Stimulated activated CD4-positive, alpha-beta T cell treated with anti-CD3 and anti-CD28 coated beads, Interleukin-15, amount 100 ng/mL, for 48 hours (primary cell): ENCODE results near the gene NPHP1.
"Not testable (repeated sequence)": the region's sequence is repeated elsewhere in the genome, so short reads cannot be mapped to it uniquely, and the experiment has no call there.

Experiments used
- DNase-seq, 2 donors: peaks; one replicate each; pipeline ENCODE4 v3.0.0-alpha.2; 2020; ENCODE audit warnings: low read depth in 2 of 2

NPHP1 gene

GRCh38 chr2:110104025-110104771 lies 100.6 kb downstream of the NPHP1 start:
- DNase-seq, result no peak

DNA sequence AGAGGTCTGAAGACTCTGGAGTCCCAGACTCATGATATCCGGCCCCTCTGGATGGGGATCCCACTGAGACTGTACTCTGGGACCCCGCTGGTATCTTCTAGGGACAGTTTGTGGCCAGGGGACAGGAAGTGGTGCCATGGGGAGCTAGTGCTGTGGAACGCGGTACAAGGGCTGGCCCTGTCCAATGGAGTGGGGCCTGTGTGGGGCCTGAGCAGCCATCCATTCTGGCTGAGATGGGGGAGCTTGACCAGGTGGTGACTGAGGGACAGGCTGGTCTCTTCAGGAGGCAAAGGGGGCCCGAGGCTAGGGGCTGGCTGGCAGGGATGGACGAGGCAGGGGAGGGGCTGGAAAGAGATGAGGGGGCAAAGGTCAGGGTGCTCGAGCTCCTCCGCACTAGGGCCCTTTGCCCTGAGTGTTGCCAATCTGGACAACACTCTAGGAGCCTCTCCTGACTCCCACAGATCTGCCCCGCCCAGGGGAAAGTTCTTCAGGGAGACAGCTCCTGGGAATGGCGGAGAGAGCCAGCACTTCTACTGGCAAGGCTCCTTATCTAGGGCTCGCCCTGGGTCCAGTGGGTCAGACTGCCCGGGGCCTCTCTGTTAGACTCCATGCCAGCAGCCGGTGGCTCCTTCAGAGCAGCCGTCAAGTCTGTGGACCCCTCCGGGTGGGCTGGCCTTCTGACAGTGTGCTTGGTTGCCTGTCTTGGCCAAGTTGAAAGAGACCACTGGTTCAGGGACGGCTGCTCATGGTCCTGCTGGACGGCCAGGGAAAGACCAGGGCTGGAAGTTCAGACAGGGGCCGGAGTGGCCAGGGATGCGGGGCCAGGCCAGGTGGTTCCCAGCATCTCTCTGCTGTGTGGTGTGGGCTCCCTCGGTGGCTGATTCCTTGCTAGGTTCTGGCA lies 101.5 kb downstream of the NPHP1 start:
- no peak for DNase-seq

DNA sequence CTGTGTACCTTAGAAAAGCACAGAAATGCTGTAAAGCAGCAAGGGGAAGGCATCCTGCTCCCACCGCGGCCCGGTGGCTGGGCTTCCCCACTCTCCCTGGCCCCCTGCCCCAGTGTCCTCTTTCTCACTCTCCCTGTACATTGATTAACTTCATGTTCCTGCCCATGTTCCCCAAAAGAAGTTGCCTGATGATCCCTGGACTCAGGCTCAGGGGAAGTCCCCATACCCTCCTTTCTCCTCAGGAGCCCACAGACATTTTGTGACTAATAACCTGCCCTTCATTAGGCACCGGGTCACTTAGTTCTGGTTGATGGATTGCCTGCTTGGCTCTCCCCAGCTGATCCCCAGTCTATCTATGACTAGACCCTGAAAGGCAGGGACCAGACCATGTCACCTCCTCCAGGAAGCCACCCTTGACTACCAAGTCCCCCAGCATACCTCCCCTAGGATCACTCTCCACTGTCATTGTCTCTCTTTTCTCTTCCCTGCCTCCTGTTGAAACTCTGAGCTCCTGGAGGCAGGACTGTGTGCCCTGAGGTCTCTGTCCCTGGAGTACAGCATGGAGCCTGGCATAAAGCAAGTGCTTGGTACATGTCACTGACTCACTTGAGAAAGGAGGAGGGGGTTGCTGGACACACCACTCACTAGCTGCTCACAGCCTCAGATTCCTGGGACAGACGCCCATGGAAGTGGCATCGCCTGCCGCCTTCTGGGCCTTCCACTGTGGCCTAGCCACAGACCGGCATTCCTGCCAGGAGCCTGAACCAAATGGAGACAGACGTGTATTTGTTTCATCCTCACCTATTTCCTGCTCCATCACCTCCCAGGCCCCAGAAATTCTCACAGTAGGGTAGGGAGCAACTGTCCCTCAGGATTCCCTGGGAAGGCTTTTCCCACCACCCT lies 102.7 kb downstream of the NPHP1 start:
- DNase-seq, result no peak

GRCh38 chr2:110101280-110101844 lies 103.5 kb downstream of the NPHP1 start:
- no peak for DNase-seq

- DNase-seq, result not testable (repeated sequence)
Measured at GRCh38 chr2:110100880-110101279, 103.9 kb downstream of the NPHP1 start.

DNA sequence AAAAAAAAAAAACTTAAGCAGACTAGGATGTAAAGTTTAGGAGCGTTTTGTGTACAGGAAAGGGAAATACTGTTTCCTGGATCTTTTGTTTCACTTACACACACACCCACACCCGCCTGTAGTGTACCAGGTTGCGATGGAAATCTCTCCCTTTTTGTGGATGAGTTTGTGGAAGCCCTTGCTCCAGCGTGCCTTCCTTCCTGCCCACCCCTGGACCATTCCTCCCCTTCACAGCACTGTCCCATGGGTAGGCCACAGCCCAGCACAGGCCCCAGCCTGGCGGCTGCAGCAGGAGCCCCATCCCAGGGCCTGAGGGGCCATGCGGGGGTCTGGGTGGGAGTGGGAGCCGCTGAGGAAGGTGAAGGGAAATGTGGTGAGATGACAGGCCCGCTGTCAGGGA lies 104.3 kb downstream of the NPHP1 start:
- DNase-seq, result no peak

- DNase-seq, result no peak
Measured at GRCh38 chr2:110099471-110100225, 105.2 kb downstream of the NPHP1 start.

DNA sequence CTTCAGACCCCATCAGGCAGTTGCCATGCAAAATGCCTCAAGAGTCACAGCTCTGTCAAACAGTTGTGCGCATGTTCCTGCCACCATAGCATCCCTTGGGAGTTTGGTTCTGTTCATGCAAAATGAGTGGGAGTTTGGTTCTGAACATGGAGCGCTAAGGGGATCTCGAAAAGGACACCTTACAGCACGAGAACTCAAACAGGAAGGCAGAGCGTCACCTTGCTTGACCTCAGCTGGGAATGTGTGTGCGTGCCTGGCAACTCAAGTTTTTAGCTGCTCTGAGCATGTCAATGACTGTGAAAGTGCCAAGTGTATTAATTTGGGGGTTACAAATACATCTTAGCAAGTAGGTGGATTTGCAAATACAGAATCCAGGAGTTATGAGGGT lies 105.8 kb downstream of the NPHP1 start:
- no peak for DNase-seq

DNA sequence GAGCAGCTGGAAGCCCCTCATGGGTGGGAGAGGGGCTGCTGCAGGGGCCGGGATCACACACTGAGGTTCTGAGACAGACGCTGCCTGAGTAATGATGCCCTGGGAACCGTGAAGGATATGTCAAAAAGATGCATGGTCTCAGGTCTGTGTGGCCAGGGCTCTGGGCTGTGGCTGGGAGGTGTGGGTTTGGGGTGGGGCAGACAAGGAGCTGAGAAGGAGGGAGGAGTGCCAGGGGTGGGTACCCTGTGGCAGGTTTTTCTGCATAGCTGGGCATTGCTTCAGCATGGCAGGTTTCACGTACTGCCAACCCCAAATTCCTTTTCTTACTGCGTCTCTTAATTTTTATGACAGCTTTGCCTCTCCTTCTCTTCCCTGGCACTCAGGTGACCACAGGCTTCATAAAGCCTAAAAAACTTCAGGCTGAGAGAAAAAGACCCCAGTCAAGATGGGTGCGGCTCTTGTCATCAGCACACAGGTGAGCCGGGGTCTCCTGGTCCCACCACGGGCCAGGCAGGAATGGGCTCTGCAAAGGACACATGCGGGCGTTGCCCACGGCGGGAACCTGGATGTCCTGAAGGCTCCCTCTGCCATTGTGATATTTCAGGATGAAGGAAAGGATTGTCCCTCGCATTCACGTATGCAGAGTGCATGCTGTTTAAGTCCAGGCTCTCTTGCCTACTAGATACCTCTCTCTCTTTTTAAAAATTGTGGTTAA lies 107.2 kb downstream of the NPHP1 start:
- no peak for DNase-seq

DNA sequence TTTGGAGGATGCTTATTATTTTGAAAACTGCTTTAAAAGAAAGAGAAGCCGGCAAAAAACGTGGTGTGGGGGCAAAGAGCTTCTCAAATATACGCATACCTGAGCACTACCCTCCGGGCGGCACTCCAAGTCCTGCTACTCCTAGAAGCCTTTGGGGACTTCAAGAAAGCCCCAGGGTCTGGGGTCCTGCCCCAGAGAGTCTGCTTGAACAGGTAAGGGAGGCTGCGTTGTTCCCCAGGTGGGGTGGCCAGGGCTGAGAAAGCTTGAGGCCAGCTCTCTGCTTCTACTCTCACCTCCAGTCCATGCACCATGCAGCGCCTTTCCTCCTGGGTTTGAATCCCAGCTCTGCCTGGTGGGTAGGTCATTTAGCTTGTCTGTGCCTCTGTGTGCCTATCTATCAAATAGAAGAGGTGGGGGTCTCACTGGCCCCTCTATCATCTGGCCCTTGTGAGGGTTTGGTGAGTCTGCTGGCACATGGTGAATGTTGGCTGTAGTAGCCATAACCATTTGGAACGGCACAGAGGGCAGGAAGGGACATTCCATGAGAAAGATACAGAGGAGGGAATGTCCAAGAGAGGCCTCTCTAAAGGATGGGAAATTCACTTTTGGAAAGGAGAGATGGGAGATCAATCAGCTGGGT lies 108.7 kb downstream of the NPHP1 start:
- DNase-seq, result no peak

DNA sequence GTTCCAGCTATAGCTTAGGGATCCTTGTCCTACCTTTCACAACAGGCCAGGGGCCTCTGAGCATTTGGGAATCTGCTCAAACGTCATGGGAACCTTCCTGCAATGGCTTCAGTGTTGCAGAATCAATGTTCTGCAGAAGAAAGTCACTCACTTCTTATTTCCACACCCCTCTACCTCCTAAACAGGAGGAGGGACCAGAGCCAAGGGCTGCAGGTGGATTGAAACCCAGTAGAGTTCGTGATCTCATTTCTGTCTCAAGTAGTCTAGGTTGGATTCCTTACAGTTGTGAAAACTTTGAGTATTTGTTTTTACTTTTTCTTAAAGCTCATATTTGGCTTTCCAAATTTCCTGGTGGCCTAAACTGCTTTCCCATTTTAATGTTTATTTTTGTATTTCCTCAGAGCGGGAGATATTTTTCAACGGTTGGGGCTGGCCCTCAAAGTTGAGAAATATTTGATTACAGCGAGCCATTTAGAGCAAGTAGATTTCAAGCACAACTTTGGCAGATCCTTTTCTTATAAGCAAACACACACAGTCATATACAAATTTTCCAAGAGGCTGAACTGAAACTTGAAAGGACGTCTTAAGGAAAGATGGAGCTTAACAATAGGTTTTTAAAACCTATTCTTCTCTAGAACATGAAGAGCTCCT lies 109.8 kb downstream of the NPHP1 start:
- DNase-seq, result not testable (repeated sequence)

GRCh38 chr2:110093924-110094323 lies 110.9 kb downstream of the NPHP1 start:
- not testable (repeated sequence) for DNase-seq

GRCh38 chr2:110090164-110090563 lies 114.6 kb downstream of the NPHP1 start:
- not testable (repeated sequence) for DNase-seq

- DNase-seq, result not testable (repeated sequence)
Measured at GRCh38 chr2:110083757-110084156, 121.1 kb downstream of the NPHP1 start.

- DNase-seq, result not testable (repeated sequence)
Measured at GRCh38 chr2:110083162-110083561, 121.7 kb downstream of the NPHP1 start.

DNA sequence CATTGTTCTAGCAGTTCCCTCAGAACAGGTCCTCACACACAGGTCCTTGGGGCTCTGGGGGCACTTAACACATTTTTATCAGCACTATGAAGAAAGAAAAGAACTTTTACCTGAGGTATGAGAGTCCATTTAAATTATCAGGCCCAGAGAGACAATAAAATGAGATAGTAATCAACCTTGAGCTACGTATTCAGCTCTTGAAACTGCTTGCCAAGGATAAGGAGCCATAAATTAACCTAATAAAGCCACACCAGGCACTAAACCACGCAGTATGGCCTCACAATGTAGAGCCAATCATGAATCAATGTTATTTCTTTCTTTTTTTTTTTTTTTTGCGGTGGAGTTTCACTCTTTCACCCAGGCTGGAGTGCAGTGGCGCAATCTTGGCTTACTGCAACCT lies 126.7 kb downstream of the NPHP1 start:
- DNase-seq, result not testable (repeated sequence)

DNA sequence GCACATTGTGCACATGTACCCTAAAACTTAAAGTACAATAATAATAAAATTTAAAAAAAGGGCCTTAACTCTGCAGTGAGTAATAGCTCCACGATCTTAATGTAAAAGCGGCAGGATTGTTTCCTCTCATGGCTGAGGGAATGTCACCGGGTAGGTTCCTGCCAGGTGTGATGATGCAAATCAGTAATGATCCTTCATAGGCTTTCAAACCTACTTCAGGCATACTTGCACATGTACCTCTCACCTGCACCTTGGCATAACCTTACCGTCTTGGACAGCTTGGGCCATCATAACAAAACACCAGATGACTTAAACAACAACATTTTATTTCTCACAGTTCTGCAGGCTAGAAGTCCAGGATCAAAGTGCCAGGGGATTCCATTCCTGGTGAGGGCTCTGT lies 128.9 kb downstream of the NPHP1 start:
- DNase-seq, result not testable (repeated sequence)
